IPS-11a (cell line): ENCODE measurements around the gene C20orf144.
A peak's percentile ranks its signal among the peaks of the same experiment; 100 is the strongest.

Experiments used
- H3K4me3 ChIP-seq: one replicate; pipeline ENCODE4 v1.5.1; 2013; ENCODE audit warnings: low read depth, low read length, control low read depth

Gene C20orf144

DNA sequence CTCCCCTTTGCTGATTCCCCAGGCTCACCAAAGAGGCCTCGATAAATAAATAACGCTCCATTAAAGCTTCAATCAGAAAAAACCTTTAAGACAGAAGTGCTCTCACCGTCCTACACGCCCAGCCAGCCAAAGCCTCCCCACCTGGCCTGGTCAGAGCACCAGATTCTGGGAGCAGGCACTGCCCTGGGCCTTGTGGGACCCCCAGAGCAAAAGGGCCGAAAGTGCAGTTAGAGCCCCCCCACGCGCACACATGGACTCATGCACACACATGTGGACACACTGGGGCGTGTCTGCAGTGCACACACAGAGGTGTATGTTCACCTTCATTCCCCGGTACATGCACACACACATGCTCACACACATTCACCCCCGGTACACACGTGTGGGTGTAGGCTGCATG, 14.0 kb downstream of the C20orf144 start:
- no peak overlapping the region for H3K4me3 ChIP-seq

DNA sequence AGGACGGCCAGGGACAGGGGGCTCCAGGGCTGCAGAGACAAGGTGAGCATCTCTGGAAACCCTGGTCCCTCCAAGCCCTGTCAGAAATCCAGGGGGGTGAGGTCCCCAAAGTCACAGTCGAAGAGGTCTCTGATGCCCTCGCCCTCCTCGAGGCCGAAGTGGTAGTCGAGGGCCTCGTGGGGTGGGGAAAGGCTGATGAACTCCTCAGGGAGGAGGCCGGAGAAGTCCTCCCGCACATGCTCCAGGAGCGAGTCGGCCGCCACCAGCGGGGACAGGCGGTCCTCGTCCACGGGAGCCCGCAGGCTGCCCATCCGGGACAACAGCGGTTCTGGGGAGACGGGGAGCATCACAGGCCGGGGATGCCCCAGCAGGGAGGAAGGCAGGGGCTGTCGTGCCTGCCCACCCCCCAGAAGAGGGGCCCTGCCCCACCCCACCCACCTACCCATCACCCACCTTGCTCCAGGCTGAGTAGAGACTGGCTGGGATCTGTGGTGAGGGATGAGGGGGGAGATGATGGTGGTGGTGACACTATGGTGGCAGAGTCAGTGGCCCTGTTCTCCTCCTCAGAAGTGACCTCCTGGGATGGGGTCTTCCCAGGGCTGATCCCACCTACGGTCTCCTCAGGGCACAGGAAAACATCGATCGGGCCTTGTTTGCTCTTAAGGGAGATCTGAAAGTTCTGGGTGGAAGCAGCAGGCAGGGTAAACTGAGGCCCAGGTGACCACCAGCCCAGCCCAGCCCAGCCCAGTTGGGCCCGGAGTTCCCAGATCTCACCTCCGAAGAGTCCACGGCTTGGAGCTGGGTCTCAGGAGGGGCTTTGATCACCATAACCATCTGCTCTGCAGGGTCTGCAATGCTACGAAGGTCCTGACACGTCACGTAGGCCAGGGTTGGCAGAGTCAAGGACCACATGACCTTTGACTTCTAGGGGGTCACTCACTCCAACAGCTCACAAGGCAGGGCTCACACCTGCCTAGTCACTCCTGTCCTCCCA, 14.8 kb downstream of the C20orf144 start:
- H3K4me3 ChIP-seq: no peak overlapping the region

DNA sequence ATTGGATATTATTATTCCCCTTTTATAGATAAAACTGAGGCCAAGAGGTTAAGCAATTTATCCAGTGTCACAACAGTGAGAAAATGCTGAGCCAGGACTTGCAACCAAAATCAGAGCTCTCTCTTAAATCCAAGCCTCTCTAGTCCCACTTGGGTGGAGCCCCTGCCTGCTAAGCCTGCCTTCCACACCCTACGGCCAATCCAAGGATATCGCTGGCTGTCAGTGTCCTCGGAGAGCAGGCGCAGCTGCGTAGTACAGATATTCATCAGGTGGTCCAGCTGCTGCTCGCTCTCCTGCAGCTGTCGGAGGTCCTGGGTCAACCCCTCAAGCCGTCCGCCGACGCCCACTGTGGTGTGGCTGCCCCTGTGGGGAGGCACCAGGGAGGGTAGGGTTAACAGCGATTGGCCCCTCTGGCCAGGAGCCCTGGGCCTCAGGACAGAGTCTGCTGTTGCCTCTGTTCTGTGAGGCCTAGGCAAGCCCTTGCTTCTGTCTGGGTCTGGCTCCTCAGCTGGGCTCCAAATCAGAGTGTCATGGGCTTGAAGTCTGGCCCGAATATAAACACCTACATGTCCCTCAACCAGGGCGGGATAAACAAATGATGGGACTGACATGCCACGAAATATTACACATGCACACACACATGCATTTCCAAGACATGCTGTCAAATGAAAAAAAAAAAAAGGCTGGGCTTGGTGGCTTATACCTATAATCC, 16.0 kb downstream of the C20orf144 start:
- H3K4me3 ChIP-seq: no peak overlapping the region

DNA sequence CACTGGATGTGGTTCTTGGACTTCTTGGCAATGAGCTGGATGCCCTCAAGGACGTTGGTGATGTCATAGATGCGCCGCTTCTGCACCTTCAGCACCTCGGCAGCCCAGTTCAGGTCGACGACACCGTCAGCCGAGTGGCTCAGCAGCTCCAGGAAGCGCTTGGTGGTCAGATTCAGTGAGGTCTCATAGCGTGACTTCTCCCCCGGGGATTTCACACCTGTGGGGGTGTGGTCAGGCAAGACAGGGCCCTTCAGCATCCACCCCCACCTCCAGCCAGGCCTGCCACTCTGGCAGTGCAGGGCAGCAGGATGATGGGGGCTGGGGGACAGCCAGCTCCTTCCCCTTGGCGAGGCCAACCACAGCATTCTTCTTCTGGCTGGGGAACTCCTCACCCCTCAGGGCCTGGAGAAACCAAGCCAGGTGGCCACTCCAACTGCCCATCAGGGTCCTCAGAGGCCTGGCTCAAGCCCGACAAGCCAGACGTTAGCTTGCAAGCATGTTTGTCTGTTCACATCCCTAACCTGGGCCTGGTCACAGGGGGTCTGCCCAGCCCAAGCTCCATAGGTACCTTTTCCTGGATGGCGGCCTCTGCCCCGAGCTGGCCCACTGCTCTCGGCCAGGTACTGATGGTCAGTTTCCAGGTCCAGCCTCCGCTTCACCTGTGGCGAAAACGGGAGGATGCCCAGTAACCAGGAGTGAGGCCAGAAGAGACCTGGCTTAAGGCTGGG, 17.8 kb downstream of the C20orf144 start:
- no peak overlapping the region for H3K4me3 ChIP-seq

DNA sequence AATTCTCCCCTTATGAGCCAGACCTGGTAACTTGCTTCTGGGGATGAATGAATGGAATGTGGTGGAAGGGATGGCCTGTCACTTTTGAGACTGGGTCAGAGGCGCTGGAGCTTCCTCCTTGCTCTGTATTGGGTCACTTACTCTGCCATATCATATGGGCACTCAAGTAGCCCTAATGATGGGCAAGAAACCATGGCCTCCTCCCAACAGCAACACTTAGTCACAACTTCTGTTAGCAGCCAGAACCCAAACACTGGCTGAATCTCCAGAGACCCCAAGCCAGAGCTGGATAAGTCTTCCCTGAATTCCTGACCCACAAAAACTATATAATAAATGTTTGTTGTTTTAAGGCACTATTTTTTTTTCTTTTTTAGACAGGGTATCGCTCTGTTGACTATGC, 18.6 kb downstream of the C20orf144 start:
- no peak overlapping the region for H3K4me3 ChIP-seq

DNA sequence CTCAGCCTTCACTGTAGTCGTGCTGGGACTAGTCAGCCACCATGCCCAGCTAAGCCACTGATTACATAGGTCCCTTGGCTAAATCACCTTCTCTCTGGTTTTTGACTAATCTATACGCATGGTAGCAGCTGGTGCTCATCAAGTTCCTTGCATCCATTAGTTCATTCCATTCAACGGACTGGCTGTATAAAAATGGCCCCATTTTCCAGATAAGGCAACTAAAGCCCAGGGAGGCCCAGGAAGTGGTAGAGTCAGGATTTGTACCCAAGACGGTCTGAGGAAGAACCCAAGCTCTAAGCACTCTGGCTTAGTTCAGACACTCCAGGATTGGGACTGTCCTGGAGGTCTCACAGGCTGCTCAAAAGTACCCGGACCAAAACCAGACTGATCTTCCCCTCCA, 19.2 kb downstream of the C20orf144 start:
- H3K4me3 ChIP-seq: no peak overlapping the region

DNA sequence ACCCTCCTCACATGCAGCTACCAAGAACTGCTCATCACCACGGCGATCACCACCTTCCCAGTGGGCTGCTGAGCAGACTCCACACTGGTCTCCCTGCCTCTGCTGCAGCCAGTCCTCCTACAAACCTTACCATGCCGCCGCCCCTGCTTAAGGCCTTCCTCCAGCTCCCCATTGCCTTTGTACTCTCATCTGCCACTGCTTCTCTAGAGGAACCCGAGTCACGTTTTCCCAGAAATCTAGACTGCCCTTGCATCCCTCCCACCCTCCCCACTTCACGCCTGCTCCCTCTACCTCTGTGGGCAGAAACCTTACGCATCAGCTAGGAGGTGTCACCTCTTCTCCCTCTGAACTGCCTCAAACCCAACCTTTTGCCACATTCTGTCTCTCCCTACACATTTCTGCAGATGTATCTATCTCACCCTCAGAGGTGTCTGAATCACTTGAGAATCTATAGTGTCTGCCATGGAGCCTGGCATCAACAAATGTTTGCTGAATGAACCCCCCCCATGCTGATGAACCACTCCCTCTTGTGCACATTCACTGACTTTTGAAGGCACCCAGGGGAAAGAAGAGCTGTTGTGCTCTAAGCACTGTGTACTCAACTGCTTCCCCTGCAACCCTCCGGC, 19.7 kb downstream of the C20orf144 start:
- no peak overlapping the region for H3K4me3 ChIP-seq

DNA sequence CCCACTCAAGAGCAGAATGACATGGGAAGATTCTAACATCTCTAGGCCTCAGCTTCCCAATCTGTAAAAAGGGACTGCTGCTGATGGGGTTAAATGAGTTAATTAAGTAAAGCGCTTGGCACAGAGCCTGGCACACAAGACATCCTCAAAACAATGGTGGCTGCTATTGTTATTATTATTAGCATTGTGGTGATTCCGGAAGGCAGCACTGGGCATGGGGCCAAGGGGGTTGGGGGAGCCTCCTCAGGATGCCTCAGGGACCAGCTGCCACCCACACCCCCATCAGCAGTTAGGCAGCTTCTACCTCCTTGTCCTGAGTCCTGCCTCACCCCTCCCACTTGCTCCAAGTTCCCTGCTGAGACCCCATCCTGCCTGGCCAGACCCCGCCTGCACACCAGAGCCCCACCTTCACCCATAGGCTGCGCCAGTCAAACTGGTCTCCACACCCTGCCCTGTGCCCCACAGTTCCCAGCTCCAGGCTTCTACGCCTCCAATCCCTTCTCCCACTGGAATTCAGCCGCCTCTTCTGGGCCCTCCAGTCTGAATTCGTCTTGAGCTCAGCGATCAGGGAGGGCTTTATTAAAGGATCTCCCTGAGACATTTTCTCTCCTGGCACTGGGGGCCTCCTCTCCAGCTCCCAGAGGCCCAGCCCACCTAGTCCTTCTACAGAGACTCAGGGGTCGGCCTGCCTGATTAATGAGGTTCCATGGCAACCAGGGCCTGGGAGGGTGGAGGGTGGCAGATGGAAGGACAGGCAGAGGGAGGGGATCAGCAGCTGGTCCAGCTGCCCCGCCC, 22.6 kb downstream of the C20orf144 start:
- peak overlapping the region; percentile 72 for H3K4me3 ChIP-seq

DNA sequence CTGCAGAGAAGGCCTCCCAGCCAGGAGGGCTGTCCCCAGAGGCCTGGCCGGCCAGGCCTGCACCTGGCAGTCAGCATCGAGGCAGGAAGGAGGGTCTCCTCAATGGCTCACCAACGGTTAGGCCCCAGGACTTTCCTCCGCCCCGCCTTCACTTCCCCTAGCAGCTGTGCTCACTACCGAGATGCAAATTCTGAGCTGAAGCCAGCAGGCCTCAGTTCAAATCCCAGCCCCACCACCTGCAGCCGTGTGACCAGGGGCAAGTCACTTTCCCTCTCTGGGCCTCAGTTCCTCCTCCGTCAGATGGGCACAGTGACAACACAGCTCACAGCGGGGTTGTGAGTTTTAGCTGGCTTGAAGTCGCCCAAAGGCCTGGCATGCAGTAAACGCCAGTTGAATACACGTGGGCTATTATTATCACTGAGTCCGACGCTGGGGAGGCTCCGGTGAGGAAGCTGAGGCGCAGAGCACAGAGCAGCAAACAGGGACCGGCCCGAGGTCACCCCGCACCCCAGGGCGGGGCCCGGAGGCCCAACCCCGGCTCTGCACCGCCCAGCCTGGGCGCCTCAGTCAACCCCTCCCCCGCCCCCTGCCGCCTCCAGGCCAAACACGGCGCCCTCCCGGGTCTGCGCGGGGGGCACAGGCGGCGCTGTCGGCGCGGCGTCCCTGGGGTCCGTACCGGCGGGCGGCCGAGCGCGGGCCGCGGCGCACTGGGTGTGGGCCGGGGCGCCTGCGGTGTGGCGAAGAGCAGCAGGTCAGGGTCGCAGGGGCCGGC, 23.4 kb downstream of the C20orf144 start:
- peak overlapping the region; percentile 72 for H3K4me3 ChIP-seq

DNA sequence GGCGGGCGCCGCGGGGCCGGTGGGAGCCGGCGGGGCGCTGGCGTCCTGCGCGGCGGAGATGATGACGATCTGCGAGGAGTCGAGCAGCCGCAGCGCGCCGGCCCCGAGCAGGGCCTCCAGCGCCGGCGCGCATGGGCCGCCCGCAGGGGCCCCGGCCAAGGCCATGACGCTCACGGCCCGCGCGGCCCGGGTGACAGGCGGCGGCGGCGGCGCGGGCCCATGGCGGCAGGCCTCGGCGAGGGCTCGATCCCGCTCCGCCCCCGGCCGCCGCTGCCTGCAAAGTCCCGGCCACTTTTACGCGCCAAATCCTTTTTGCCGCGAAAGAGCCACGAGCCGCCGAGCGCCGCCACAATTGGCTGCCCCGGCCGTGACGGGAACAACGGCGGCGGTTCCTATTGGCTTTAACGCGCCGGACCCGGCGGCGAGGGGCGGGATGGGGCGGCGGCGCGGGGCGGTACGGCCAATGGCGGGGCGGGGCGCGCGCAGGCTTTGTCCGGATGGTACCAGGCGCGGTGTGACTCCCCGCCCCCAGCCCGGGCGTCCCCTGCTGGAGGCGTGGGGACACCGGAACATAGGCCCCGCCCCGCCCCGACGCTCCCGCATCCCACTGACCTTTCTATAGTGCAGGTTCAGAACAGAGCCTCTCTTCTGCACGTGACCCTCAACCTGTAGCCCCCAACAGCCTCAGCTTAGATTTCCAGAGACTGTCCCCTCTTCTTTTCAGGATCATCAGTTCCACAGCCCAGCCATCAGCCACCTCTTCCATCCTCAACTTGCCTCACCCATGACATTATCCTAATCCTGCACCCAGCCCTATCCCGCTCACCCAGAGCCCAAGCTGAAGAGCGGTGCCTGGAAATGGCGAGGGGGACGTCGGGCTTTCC, 24.2 kb downstream of the C20orf144 start, which contains the start of gene E2F1:
Gene E2F1, minus strand, starts transcription at position 286 of the 884 bp plus-strand sequence. Its CDS starts 121 bp downstream, at position 165.
- peak within 1 kb of the TSS; percentile 72 for H3K4me3 ChIP-seq

DNA sequence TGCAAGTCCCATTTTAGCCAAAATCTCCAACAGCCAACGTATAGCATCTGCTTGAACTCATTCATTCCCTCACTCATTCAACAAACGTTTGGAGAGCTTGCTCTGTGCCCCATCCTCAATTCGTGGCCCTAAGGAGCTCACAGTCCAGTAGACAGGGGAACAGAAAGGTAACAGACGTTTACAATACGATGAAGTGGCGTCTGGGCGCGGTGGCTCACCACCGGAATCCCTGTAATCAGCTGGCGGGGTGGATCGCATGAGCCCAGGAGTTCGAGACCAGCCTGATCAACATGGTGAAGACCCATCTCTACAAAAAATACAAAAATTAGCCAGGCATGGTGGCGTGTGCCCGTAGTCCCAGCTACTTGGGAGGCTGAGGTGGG, 24.8 kb downstream of the C20orf144 start:
- H3K4me3 ChIP-seq: no peak overlapping the region

DNA sequence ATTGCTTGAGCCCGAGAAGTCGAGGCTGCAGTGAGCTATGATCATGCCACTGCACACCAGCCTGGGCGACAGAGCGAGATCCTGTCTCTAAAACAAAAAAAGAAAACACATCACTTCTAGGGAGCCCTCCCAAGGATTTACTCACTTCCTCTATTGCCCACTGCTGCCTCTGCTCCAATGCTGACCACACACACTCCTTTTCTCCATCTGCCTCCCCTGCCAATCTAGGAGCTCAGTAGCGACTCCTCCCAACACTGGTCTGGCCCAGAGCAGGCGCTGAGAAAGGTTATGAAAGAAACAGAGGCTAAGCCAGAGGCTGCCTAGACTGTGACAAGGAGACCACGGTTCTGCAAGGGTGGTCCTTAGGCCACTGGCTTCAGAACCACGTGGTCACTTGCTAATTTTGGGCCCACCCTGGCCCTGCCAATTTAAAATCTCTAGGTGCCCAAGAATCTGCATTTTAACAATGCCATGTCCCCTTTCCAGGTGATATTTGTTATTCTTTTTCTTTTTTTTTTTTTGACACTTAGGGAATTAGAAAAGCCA, 25.3 kb downstream of the C20orf144 start:
- no peak overlapping the region for H3K4me3 ChIP-seq

DNA sequence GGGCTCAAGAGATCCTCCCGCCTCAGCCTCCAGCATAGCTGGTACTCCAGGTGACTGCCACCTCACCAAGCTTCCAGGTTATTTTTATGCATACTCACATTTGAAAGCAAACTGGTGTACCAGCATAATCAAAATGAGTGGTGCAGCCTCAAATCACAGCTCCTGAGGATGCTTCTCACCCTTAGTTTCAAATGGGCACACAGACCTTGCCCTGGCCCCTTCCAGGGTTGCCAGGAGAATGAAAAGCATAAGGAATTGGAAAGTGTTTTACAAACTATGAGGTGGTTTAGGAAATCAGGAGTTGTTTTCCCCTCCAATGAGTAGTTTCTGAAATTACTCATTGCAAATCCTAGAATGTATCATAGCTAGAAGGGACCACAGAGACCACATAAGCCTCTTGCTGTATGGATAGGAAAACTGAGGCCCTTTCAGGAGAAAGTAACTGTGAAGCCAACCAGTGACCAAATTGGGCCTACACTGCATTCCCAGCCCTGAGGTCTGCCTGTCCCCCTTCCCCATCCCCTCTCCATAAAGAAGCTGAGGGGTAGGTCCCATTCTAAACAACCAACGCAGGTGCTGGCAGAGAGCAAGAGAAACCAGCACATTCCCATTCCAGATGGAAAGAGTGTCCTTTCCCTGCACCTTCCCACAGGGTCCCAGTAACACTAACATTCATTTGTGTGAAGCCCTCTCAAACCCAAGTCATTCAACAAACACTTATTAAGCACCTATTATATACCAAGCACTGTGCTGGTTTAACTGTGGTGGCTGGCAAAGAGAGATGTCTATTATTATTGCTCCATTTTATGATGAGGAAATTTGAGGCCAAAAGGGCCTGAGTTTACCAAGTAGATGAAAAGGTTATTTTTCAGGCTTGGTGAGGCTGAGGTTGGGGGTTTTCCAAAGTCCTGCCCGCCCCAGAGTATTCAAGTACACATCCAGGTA, 26.1 kb downstream of the C20orf144 start:
- H3K4me3 ChIP-seq: no peak overlapping the region

DNA sequence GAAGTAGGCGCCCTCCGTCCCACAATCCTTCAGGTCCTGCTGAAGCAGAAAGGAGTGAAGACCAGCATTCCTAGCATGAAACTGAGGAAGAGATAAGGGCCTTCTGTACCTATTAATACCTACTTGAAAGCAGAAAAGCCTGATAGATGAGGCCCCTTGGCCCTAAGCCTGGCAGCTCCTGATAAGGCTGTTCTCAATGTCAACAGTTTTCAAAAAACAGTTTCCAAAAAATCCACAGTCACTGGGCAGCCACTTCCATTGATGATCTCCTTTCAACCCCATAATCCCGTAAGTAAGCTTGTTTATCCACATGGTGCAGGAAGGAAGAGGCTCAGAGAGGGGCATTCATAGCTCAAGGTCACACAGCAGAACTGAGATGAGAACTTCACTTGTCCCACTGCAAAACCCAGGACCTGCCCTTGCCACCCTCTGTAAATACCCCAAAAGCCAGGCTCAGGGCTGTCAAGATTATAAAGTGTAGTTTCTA, 26.9 kb downstream of the C20orf144 start:
- H3K4me3 ChIP-seq: no peak overlapping the region

DNA sequence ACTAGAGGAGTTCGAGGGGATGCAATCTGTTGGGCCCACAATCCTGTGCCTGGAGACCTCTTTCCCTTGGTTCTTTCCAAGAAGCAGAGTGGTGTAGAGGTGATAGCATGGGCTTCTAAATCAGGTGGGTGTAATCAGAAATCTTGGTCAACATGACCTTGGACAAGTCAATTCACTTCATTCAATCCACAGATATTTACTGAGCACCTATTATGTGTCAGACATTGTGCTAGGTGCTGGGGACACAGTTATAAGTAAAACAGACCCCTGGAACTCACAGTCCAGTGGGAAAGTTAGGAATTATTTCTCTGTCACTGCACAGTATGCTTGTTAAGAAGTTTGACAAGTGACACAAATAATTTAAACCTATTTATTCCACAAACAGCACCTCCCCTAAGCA, 27.4 kb downstream of the C20orf144 start:
- H3K4me3 ChIP-seq: no peak overlapping the region

DNA sequence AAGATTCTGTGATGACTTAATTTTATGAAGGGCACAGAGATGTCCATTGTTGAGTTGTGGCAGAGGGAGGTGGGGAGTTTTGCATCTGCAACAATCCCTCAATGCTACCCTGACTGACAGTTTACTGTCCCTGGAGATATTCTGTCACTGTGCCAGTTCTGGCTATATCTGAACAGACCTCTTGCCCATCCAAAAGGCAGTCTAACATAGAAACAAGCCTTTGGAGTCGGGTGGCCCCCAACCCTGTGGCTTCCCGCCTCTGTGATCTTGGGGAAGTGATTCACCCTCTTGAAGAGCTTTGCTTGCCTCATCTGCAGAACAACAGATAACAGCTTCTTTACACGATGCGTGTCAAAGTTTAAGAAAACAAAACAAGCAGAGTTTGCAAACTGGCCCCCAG, 27.8 kb downstream of the C20orf144 start:
- H3K4me3 ChIP-seq: no peak overlapping the region

DNA sequence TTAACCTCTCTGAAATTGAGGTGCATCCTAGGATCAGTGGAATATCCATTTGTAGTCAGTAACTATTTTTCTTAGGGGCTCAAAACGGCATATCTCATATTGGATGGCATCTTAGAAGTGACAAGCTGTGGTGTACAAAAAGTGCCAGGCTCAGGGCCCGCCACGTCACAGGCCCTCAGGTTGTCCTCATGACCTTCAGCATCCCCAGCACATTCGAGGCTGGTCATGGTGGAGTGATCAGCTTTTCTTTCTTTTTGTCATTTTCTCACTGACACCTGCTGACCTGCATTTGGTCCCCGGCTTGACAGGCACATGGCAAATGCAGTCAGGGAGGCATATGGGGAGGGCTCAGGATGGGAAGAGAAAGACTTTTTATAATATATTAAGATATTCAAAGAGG, 31.2 kb downstream of the C20orf144 start:
- no peak overlapping the region for H3K4me3 ChIP-seq
